ENCODE measurements around the gene ZNF106. TPM values are rescaled to one million over a fixed set of nuclear protein-coding genes. Genes with fewer than 3 reads are reported as not detected.

ZNF106 gene
- total RNA-seq, 4 donors from 2014 or later, result 42.9 to 54.8 (median 50.3) TPM

GRCh38 chr15:42457445-42458442 is 33.2 kb downstream of the ZNF106 start:
- no peak overlapping the region for H3K4me3 ChIP-seq (replicated peaks in 1 of 3)
- H3K27ac ChIP-seq, result peak overlapping the region; percentile 66 to 83 (median 68)
- H3K4me1 ChIP-seq, result peaks cover 8 to 18% of the 10 kb centered on the region in 2 donors
- intact Hi-C loops (cut with DNase I), result loop anchor here (5.0 kb wide), 1 partner anchor 195 kb away; no protein-coding TSS in a partner anchor
- H3K9me3 ChIP-seq, result no peaks in the 10 kb centered on the region
- TF ChIP-seq, protein P1, sequence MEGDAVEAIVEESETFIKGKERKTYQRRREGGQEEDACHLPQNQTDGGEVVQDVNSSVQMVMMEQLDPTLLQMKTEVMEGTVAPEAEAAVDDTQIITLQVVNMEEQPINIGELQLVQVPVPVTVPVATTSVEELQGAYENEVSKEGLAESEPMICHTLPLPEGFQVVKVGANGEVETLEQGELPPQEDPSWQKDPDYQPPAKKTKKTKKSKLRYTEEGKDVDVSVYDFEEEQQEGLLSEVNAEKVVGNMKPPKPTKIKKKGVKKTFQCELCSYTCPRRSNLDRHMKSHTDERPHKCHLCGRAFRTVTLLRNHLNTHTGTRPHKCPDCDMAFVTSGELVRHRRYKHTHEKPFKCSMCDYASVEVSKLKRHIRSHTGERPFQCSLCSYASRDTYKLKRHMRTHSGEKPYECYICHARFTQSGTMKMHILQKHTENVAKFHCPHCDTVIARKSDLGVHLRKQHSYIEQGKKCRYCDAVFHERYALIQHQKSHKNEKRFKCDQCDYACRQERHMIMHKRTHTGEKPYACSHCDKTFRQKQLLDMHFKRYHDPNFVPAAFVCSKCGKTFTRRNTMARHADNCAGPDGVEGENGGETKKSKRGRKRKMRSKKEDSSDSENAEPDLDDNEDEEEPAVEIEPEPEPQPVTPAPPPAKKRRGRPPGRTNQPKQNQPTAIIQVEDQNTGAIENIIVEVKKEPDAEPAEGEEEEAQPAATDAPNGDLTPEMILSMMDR (IDR thresholded peaks at IDR 0.05), result no peak
- peak in 1 of 2 donors; percentile 60 for TF ChIP-seq POLR2A (IDR thresholded peaks at IDR 0.05)
- H3K36me3 ChIP-seq, result no peaks in the 10 kb centered on the region
- 39 to 52% methylated on average over 8 of the region's 8 CpGs for WGBS, 2 donors
- peak; percentile 74 to 76 for DNase-seq
- no peaks in the 10 kb centered on the region for H3K27me3 ChIP-seq

DNA sequence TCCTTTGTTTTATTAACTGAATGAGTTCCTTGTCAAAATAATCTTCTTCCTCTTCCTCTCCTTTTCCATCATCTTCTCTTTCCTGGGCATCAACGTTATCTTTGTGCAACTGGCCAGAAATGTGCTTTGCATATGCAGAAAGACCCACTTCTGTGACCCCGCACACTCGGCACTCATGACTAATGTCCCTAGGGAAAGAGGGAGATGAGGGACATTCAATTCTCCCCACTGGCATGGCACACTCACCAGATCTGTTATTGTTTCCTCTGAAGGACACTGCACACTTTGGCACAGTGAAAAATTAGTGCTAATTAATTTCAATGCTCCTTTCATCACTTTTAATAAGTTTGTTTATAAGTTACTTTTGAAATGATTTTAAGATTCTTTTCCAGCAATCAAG is 34.0 kb downstream of the ZNF106 start:
- H3K4me1 ChIP-seq, result peaks cover 8 to 18% of the 10 kb centered on the region in 2 donors
- H3K4me3 ChIP-seq (replicated peaks in 1 of 3), result no peak overlapping the region
- intact Hi-C loops (cut with DNase I), result loop anchor here (5.0 kb wide), 1 partner anchor 195 kb away; no protein-coding TSS in a partner anchor
- 41 to 50% methylated on average over 3 of the region's 3 CpGs for WGBS, 2 donors
- H3K27me3 ChIP-seq, result no peaks in the 10 kb centered on the region
- no peak for DNase-seq
- peak overlapping the region; percentile 66 to 83 (median 68) for H3K27ac ChIP-seq
- H3K36me3 ChIP-seq, result no peaks in the 10 kb centered on the region
- no peaks in the 10 kb centered on the region for H3K9me3 ChIP-seq
- no peak for TF ChIP-seq POLR2A (IDR thresholded peaks at IDR 0.05)
- TF ChIP-seq, protein P1 (IDR thresholded peaks at IDR 0.05), result no peak

DNA sequence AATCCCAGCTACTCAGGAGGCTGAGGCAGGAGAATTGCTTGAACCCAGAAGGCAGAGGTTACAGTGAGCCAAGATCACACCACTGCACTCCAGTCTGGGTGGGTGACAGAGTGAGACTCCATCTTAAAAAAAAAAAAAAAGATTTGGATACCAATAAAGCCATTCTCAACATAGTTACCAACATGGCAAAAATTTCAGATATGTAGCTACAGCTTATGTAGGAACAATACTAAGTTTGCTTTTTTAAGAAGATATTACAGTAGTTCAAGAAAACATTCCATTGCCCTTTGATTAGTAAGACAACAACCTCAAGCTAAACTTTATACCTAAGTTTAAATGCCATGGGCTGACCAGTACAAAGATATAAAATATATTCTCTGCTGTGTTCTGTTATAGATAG is 34.4 kb downstream of the ZNF106 start:
- TF ChIP-seq POLR2A (IDR thresholded peaks at IDR 0.05), result no peak
- TF ChIP-seq, protein P1 (IDR thresholded peaks at IDR 0.05), result no peak
- Histone ChIP-seq H3K4me1 (peaks cover 8 to 18% of the 10 kb centered on the region in 2 donors), H3K9me3 (no peaks in the 10 kb centered on the region), H3K36me3 (peaks cover 0 to 4% of the 10 kb centered on the region in 2 donors), H3K27ac (no peak overlapping the region), H3K27me3 (no peaks in the 10 kb centered on the region), H3K4me3 (replicated peaks in 1 of 3) (no peak overlapping the region)
- intact Hi-C loops (cut with DNase I), result loop anchor here (5.0 kb wide), 1 partner anchor 196 kb away; no protein-coding TSS in a partner anchor
- DNase-seq, result no peak

DNA sequence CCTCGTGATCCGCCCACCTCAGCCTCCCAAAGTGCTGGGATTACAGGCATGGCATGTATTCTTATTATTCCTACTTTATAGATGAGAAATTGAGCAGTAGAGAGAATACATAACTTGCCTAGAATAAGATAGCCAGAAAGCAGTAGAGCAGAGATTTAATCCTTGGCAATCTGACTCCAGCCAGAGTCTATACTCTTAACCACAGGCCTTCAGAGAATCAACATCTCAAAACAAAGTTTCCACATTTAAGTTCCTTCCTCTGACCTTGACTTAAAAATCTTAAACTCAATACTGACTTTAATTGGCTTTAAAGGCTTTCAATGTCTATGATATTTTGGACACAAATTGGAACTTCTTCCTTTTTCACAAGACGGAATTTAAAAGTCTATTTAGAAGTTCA is 37.1 kb downstream of the ZNF106 start:
- TF ChIP-seq, protein P1 (IDR thresholded peaks at IDR 0.05), result no peak
- no peak for TF ChIP-seq POLR2A (IDR thresholded peaks at IDR 0.05)
- H3K4me1 ChIP-seq, result peaks cover 8 to 18% of the 10 kb centered on the region in 2 donors

GRCh38 chr15:42450425-42450790 is 40.5 kb downstream of the ZNF106 start:
- no peak overlapping the region for H3K4me3 ChIP-seq (replicated peaks in 1 of 3)
- 94 to 97% methylated on average over 4 of the region's 4 CpGs for WGBS, 2 donors

More for the DNA sequence above, 37.1 kb downstream of the ZNF106 start:
- Histone ChIP-seq H3K9me3 (no peaks in the 10 kb centered on the region), H3K27ac (no peak overlapping the region), H3K27me3 (no peaks in the 10 kb centered on the region), H3K4me3 (replicated peaks in 1 of 3) (no peak overlapping the region), H3K36me3 (peaks cover 14% of the 10 kb centered on the region in 2 donors)
- no peak for DNase-seq
- intact Hi-C loops (cut with DNase I), result no loop called here
- 95 to 97% methylated on average over 3 of the region's 3 CpGs for WGBS, 2 donors

More at GRCh38 chr15:42450425-42450790, 40.5 kb downstream of the ZNF106 start:
- H3K27ac ChIP-seq, result no peak overlapping the region
- no peak for TF ChIP-seq POLR2A (IDR thresholded peaks at IDR 0.05)
- TF ChIP-seq, protein P1 (IDR thresholded peaks at IDR 0.05), result no peak
- no peak for DNase-seq
- H3K36me3 ChIP-seq, result peaks cover 26% of the 10 kb centered on the region in 2 donors
- H3K4me1 ChIP-seq, result no peaks in the 10 kb centered on the region
- intact Hi-C loops (cut with DNase I), result no loop called here
- H3K27me3 ChIP-seq, result no peaks in the 10 kb centered on the region
- H3K9me3 ChIP-seq, result no peaks in the 10 kb centered on the region
